ENCODE measurements around the gene SIL1. TPM values are rescaled to one million over a fixed set of nuclear protein-coding genes. Genes with fewer than 3 reads are reported as not detected.

Gene SIL1
- polyA plus RNA-seq, 1 experiment = 64.6 TPM

GRCh38 chr5:139186261-139186660 lies 11.9 kb downstream of the SIL1 start:
- POLR2A ChIA-PET = interaction anchor here (0.6 to 1.9 kb wide), 2 partner anchors 12 to 13 kb away, joined by 6 to 8 read pairs; partner anchors contain the start of gene SIL1
- CTCF ChIA-PET = interaction anchor here (1.9 kb wide), 1 partner anchor 18 kb away, joined by 3 read pairs; no protein-coding TSS in a partner anchor
- H3K27ac ChIP-seq (ENCODE audit: low read depth, low read length) = peak overlapping the region; percentile 82
- no peak for DNase-seq (ENCODE audit: low read depth, low spot score)
- H3K9me3 ChIP-seq (ENCODE audit: control insufficient read depth, insufficient read depth, low read length) = no peaks in the 10 kb centered on the region
- no peaks in the 10 kb centered on the region for H3K27me3 ChIP-seq (ENCODE audit: control insufficient read depth, insufficient read depth, low read length)
- no peak for TF ChIP-seq CTCF (IDR thresholded peaks at IDR 0.05; ENCODE audit: low read depth, low read length)
- H3K4me3 ChIP-seq (ENCODE audit: low read depth, low read length) = no peak overlapping the region

- Histone ChIP-seq H3K27me3 (ENCODE audit: control insufficient read depth, insufficient read depth, low read length) (no peaks in the 10 kb centered on the region), H3K9me3 (ENCODE audit: control insufficient read depth, insufficient read depth, low read length) (no peaks in the 10 kb centered on the region), H3K4me3 (ENCODE audit: low read depth, low read length) (peak overlapping the region; percentile 14), H3K27ac (ENCODE audit: low read depth, low read length) (peak overlapping the region; percentile 25)
- ChIA-PET POLR2A (no interaction called here), CTCF (interaction anchor here (0.6 to 1.9 kb wide), 2 partner anchors 18 to 46 kb away, joined by 3 to 4 read pairs; no protein-coding TSS in a partner anchor)
- DNase-seq (ENCODE audit: low read depth, low spot score) = no peak
- TF ChIP-seq CTCF (IDR thresholded peaks at IDR 0.05; ENCODE audit: low read depth, low read length) = no peak
Observed at GRCh38 chr5:139185589-139185988, 12.6 kb downstream of the SIL1 start.

- H3K9me3 ChIP-seq (ENCODE audit: control insufficient read depth, insufficient read depth, low read length) = no peaks in the 10 kb centered on the region
- CTCF ChIA-PET = interaction anchor here (0.5 to 0.6 kb wide), 2 partner anchors 8 to 426 kb away, joined by 3 to 7 read pairs; no protein-coding TSS in a partner anchor
- no peaks in the 10 kb centered on the region for H3K27me3 ChIP-seq (ENCODE audit: control insufficient read depth, insufficient read depth, low read length)
- DNase-seq (ENCODE audit: low read depth, low spot score) = no peak
- no peak overlapping the region for H3K27ac ChIP-seq (ENCODE audit: low read depth, low read length)
- H3K4me3 ChIP-seq (ENCODE audit: low read depth, low read length) = no peak overlapping the region
- POLR2A ChIA-PET = no interaction called here
- TF ChIP-seq CTCF (IDR thresholded peaks at IDR 0.05; ENCODE audit: low read depth, low read length) = no peak
Observed at GRCh38 chr5:139183502-139183901, 14.7 kb downstream of the SIL1 start.

GRCh38 chr5:139182528-139183296 lies 15.5 kb downstream of the SIL1 start:
- Histone ChIP-seq H3K4me3 (ENCODE audit: low read depth, low read length) (no peak overlapping the region), H3K9me3 (ENCODE audit: control insufficient read depth, insufficient read depth, low read length) (no peaks in the 10 kb centered on the region), H3K27me3 (ENCODE audit: control insufficient read depth, insufficient read depth, low read length) (no peaks in the 10 kb centered on the region), H3K27ac (ENCODE audit: low read depth, low read length) (no peak overlapping the region)
- CTCF ChIA-PET = interaction anchor here (0.5 kb wide), 1 partner anchor 9 kb away, joined by 7 read pairs; no protein-coding TSS in a partner anchor
- DNase-seq (ENCODE audit: low read depth, low spot score) = no peak
- no peak for TF ChIP-seq CTCF (IDR thresholded peaks at IDR 0.05; ENCODE audit: low read depth, low read length)
- POLR2A ChIA-PET = interaction anchor here (0.6 to 1.0 kb wide), 2 partner anchors 15 to 632 kb away, joined by 3 read pairs; no protein-coding TSS in a partner anchor

GRCh38 chr5:139181835-139182452 lies 16.2 kb downstream of the SIL1 start:
- Histone ChIP-seq H3K27me3 (ENCODE audit: control insufficient read depth, insufficient read depth, low read length) (no peaks in the 10 kb centered on the region), H3K4me3 (ENCODE audit: low read depth, low read length) (no peak overlapping the region), H3K9me3 (ENCODE audit: control insufficient read depth, insufficient read depth, low read length) (no peaks in the 10 kb centered on the region), H3K27ac (ENCODE audit: low read depth, low read length) (no peak overlapping the region)
- CTCF ChIA-PET = no interaction called here
- POLR2A ChIA-PET = interaction anchor here (0.6 to 1.0 kb wide), 2 partner anchors 14 to 632 kb away, joined by 3 read pairs; no protein-coding TSS in a partner anchor
- DNase-seq (ENCODE audit: low read depth, low spot score) = no peak
- no peak for TF ChIP-seq CTCF (IDR thresholded peaks at IDR 0.05; ENCODE audit: low read depth, low read length)
